Sigmoid colon (tissue), 4 donors: ENCODE results near the gene PDE4D.

Experiments used
- POLR2A ChIP-seq, 2 donors: fragments of 450-650 bp; IDR thresholded peaks; one replicate each; pipeline ENCODE4 v1.6.1; 2016; ENCODE audit warnings: antibody characterized with exemption in 2 of 2, mild to moderate bottlenecking in 2 of 2, moderate library complexity in 2 of 2
- POLR2AphosphoS5 ChIP-seq, 4 donors: sonication (generic); formaldehyde crosslinking; IDR thresholded peaks; one replicate each; pipeline ENCODE4 v1.6.1; 2017; ENCODE audit warnings: antibody characterized with exemption in 4 of 4
- TF ChIP-seq, protein P1 (sequence below), 4 experiments: fragments of 450-650 bp in 3 of 4; fragments of 200-600 bp in 1 of 4; IDR thresholded peaks; one replicate each; pipeline ENCODE4 v1.5.1; 2016 to 2019; ENCODE audit warnings: antibody characterized with exemption in 4 of 4, mild to moderate bottlenecking in 3 of 4, moderate library complexity in 2 of 4

DNA sequence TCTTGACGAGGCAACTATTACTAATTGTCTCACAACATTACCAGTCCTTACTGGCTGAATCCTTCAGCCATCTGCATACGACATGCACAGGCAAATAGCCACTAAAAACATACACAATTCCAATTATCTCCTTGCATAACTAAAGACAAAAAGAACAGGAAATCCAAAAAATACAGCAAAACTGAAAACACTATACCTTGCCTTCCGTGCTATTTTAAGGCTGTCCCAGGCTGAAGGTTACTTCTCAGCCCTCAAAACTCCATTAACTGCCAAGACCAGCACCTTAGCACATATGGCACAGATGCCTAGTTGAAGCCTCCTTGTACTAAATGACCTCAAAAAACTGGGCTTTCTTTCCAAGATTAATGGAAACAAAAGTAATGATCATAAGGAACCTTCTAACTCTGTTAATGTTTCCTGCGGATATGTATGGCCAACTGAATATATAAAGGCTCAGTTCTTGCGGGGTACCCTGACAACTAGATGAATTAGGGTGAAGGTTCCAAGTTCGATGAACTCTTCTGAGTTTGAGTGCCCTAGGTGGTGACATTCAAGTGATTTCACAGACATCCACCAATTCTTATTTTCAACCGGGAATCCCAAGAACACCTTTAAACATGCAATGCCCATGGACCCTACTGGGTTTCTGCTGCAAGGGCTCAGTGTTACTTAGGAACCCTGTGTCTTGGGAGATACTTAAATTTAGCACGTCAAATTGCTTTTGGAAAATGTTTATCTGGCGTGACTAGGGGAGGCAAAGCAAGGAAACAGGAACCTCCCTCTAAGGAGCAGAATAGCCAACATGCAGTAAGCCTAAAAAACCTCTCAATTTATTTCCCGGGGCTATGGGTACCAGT is 855.4 kb downstream of the PDE4D start:
- TF ChIP-seq, protein P1, sequence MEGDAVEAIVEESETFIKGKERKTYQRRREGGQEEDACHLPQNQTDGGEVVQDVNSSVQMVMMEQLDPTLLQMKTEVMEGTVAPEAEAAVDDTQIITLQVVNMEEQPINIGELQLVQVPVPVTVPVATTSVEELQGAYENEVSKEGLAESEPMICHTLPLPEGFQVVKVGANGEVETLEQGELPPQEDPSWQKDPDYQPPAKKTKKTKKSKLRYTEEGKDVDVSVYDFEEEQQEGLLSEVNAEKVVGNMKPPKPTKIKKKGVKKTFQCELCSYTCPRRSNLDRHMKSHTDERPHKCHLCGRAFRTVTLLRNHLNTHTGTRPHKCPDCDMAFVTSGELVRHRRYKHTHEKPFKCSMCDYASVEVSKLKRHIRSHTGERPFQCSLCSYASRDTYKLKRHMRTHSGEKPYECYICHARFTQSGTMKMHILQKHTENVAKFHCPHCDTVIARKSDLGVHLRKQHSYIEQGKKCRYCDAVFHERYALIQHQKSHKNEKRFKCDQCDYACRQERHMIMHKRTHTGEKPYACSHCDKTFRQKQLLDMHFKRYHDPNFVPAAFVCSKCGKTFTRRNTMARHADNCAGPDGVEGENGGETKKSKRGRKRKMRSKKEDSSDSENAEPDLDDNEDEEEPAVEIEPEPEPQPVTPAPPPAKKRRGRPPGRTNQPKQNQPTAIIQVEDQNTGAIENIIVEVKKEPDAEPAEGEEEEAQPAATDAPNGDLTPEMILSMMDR (IDR thresholded peaks at IDR 0.05), result no peak
- TF ChIP-seq POLR2A (IDR thresholded peaks at IDR 0.05), result no peak
- no peak for TF ChIP-seq POLR2AphosphoS5 (IDR thresholded peaks at IDR 0.05)
